ENCODE results near the gene CDC20B. TPM values are rescaled to one million over a fixed set of nuclear protein-coding genes. Genes with fewer than 3 reads are reported as not detected.

Gene CDC20B
- polyA plus RNA-seq, 4 donors: 0.79 to 0.92 (median 0.82) TPM; not detected in 1

Other genes with a start within 250 kb of the CDC20B start
- gene ESM1, start 187.6 kb downstream of the CDC20B start, polyA plus RNA-seq (ENCODE audit: insufficient read length in 4 of 4): 10 to 100 TPM in 1 of 4 donors, 1 to 10 TPM in 3; 1.4 to 14.8 (median 8.5) TPM
- under 1 TPM in 3 of 4 donors, not detected in 1; 0.16 to 0.40 (median 0.35) TPM for gene GZMK, start 148.9 kb downstream of the CDC20B start, polyA plus RNA-seq (ENCODE audit: insufficient read length in 4 of 4)
- under 1 TPM; 0.33 to 0.85 (median 0.70) TPM for gene GZMA, start 70.5 kb downstream of the CDC20B start, polyA plus RNA-seq (ENCODE audit: insufficient read length in 4 of 4)
- gene GPX8, start 13.0 kb downstream of the CDC20B start, polyA plus RNA-seq (ENCODE audit: insufficient read length in 4 of 4): 100 to 1,000 TPM in 1 of 4 donors, 10 to 100 TPM in 3; 76.0 to 173 (median 92.4) TPM
- gene MCIDAS, start 54.1 kb upstream of the CDC20B start, polyA plus RNA-seq (ENCODE audit: insufficient read length in 4 of 4): 1 to 10 TPM in 2 of 4 donors, under 1 TPM in 1, not detected in 1; 0.40 to 1.1 (median 1.0) TPM
- gene CCNO, start 60.4 kb upstream of the CDC20B start, polyA plus RNA-seq (ENCODE audit: insufficient read length in 4 of 4): 10 to 100 TPM in 1 of 4 donors, 1 to 10 TPM in 2, not detected in 1; 4.0 to 14.1 (median 6.1) TPM
- gene DHX29, start 134.5 kb upstream of the CDC20B start, polyA plus RNA-seq (ENCODE audit: insufficient read length in 4 of 4): 10 to 100 TPM; 33.2 to 50.5 (median 42.3) TPM
- gene MTREX, start 134.8 kb upstream of the CDC20B start, polyA plus RNA-seq (ENCODE audit: insufficient read length in 4 of 4): 10 to 100 TPM; 76.9 to 98.4 (median 94.1) TPM

Measured in left renal pelvis (tissue), 4 donors.